ENCODE measurements around the gene CYB561. TPM values are rescaled to one million over a fixed set of nuclear protein-coding genes. Genes with fewer than 3 reads are reported as not detected.

The CYB561 gene
- total and polyA plus RNA-seq, 10 of the 15 experiments (the other 5 are each of a cell fraction or from before 2014, with no cell fraction given): 0.52 to 6.9 (median 2.5) TPM

DNA sequence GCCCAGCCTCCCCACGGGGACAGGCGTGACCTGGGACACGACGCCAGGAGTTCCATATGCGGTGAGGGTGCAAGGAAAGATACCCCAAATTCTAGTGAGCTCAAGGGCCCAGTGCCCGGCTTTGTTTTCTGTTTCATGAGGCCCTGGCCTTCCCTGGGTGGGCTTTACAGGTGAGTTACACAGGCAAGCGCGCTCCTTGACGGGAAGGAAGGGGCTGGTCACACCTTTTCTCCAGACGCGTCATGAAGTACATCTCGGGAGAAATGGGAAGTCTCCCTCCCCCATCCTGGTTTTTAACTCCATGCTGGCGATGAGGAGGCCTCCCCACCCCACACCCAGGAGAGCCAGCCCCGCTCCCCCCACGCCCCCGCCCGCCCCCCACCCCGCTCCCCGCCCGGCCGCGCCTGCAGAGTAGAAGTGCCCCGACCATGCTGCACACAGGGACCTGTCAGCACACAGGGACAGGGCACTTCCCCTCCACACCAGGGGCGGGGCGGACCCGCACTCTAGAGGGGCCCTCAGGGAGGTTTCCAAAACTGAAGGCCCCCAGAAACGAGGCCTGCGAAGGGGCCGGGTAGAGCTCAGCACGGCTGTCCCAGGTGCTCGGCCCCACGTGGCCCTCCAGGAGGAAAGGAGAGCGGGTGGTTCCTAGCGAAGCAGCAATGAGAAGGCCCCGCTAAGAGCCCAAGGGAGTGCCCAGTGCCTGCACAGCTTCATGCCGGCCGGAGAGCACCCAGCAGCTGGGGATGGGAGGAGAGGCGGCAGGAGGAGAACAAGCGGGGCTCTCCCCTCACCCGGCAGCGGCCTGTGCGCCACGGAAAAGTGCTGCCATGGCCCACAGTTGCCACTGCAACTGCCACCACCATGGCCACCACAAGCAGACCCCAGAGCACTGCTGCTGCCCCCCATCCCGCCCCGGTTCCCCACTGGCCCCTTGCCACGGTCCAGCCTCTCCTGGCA is 7.7 kb downstream of the CYB561 start:
- in situ Hi-C loops (cut with MboI): loop anchor here (25.0 kb wide), 1 partner anchor 399 kb away; the partner anchor contains the start of genes FTSJ3, PSMC5 and SMARCD2
- SMC1A ChIA-PET (ENCODE audit: uncharacterized antibody, unreplicated experiment): no interaction called here

More for the DNA sequence above, 7.7 kb downstream of the CYB561 start:
- DNase-seq (ENCODE audit: low read depth, low spot score): no peak
- intact Hi-C loops (cut with micrococcal nuclease; ENCODE audit: unreplicated experiment): no loop called here
- Histone ChIP-seq H3K27ac (ENCODE audit: control insufficient read depth, insufficient read depth) (no peak overlapping the region), H3K36me3 (ENCODE audit: control insufficient read depth in 2 of 2, insufficient read depth in 2 of 2, low read length in 1 of 2) (no peaks in the 10 kb centered on the region), H3K27me3 (replicated peaks in 1 of 2; ENCODE audit: control insufficient read depth in 2 of 2, insufficient read depth in 2 of 2, low read length in 1 of 2) (no peaks in the 10 kb centered on the region), H3K4me1 (ENCODE audit: control insufficient read depth, insufficient read depth, low read length) (no peaks in the 10 kb centered on the region; the same call in 1 of the 2 replicates), H3K79me2 (ENCODE audit: control insufficient read depth, insufficient read depth, low read length) (no peaks in the 10 kb centered on the region), H2AFZ (ENCODE audit: control insufficient read depth, low read depth, low read length) (no peak overlapping the region), H3K9ac (ENCODE audit: control insufficient read depth, insufficient read depth, low read length) (no peak overlapping the region), H3K4me2 (ENCODE audit: control insufficient read depth, insufficient read depth) (no peak overlapping the region), H3K9me3 (replicated peaks; ENCODE audit: control insufficient read depth, insufficient read depth, low read length) (no peaks in the 10 kb centered on the region), H3K4me3 (no peak overlapping the region), H4K20me1 (ENCODE audit: control insufficient read depth, insufficient read depth) (no peaks in the 10 kb centered on the region)
- 82% methylated on average over 34 of the region's 46 CpGs for WGBS (ENCODE audit: insufficient coverage, insufficient replicate concordance, low lambda C conversion rate, missing lambda C conversion rate)
- ChIA-PET POLR2A (no interaction called here), RAD21 (ENCODE audit: unreplicated experiment) (interaction anchor here (1.0 kb wide), 1 partner anchor 262 kb away, joined by 5 read pairs; the partner anchor contains the start of gene LIMD2), CTCF (interaction anchor here (1.1 to 1.9 kb wide), 4 partner anchors 31 to 173 kb away, joined by 3 to 8 read pairs (median 5); no protein-coding TSS in a partner anchor)
- TF ChIP-seq PAX5 (IDR thresholded peaks at IDR 0.05; ENCODE audit: borderline replicate concordance, low read depth, low read length) (no peak), RCOR1 (conservative IDR thresholded peaks at IDR 0.05; ENCODE audit: low read depth, low read length) (no peak), TCF12 (IDR thresholded peaks at IDR 0.05; ENCODE audit: low read depth, low read length) (no peak), CHD2 (IDR thresholded peaks at IDR 0.05; ENCODE audit: borderline replicate concordance, low read depth, low read length) (no peak), SRF (IDR thresholded peaks at IDR 0.05; ENCODE audit: low read depth in 2 of 2, low read length in 2 of 2) (no peak), STAT3 (IDR thresholded peaks at IDR 0.05; ENCODE audit: low read depth, low read length) (no peak)
- ATAC-seq: no peak
- no peak for FAIRE-seq
- BruUV-seq (replicated peaks): no TSS peak

All from GM12878 (cell line).